Mucosa of descending colon (tissue), 3 donors: ENCODE data around the gene NAP1L4. TPM values are rescaled to one million over a fixed set of nuclear protein-coding genes. Genes with fewer than 3 reads are reported as not detected.

Experiments
- ATAC-seq: fragments of 200-7000 bp; cut with Tn5 transposase; one replicate; pipeline ENCODE4 v1.9.1; 2020; ENCODE audit warnings: mild to moderate bottlenecking, moderate library complexity
- DNase-seq, 3 donors: peaks; one replicate each; pipeline ENCODE4 v3.0.0-alpha.2; 2020
- H3K36me3 ChIP-seq: fragments of 200-600 bp; one replicate; pipeline ENCODE4 v1.8.0; 2021; ENCODE audit warnings: low read depth, mild to moderate bottlenecking
- H3K4me1 ChIP-seq: fragments of 200-600 bp; one replicate; pipeline ENCODE4 v1.8.0; 2021; ENCODE audit warnings: low read depth, mild to moderate bottlenecking
- H3K4me3 ChIP-seq: fragments of 200-600 bp; one replicate; pipeline ENCODE4 v1.8.0; 2021; ENCODE audit warnings: mild to moderate bottlenecking
- H3K9me3 ChIP-seq: fragments of 200-600 bp; one replicate; pipeline ENCODE4 v1.8.0; 2021; ENCODE audit warnings: mild to moderate bottlenecking
- CTCF ChIP-seq: fragments of 200-600 bp; IDR thresholded peaks from one replicate; pipeline ENCODE4 v1.8.0; 2022; ENCODE audit warnings: antibody characterized with exemption, mild to moderate bottlenecking
- intact Hi-C, 2 donors: fragments of 100-400 bp; cut with DNase I in 1 of 2; cut with micrococcal nuclease in 1 of 2; formaldehyde crosslinking; loops; one replicate each; pipeline versions ENCODE4 v1.11.0 to v1.11.1; 2022; cut with DNase I, micrococcal nuclease
- total RNA-seq, 3 donors: library from RNA; stranded (reverse); fragmentation: NEBNext Ultra II Directional in 2 of 3; extraction: Animal tissue kit (Norgen Biotek cat#: 25700) in 2 of 3; gene quantifications; one replicate each; pipeline versions ENCODE4 v1.2.1 to v1.2.4, GENCODE V29; 2021 to 2023
- donor health status: DM: no; HTN: no; CAD: no; lungs with moderate emphysema.
- donor health status: DM: no; HTN: no; CAD: no.
- donor health status: DM: no; HTN: yes; CAD: no.

Gene NAP1L4
- total RNA-seq, 3 donors from 2014 or later = 94.0 to 116 (median 99.8) TPM

- peaks cover 30% of the 10 kb centered on the region for H3K36me3 ChIP-seq
- intact Hi-C loops = no loop called here
- no peaks in the 10 kb centered on the region for H3K9me3 ChIP-seq
- H3K4me1 ChIP-seq = no peaks in the 10 kb centered on the region
- ATAC-seq (no peak), DNase-seq (no peak)
- no peak for TF ChIP-seq CTCF
- no peak overlapping the region for H3K4me3 ChIP-seq
Observed at GRCh38 chr11:2963112-2963754, 28.9 kb downstream of the NAP1L4 start.

- no peak for DNase-seq
- no peaks in the 10 kb centered on the region for H3K9me3 ChIP-seq
- peaks cover 24% of the 10 kb centered on the region for H3K36me3 ChIP-seq
- intact Hi-C loops = no loop called here
- H3K4me3 ChIP-seq = no peak overlapping the region
- ATAC-seq = no peak
- TF ChIP-seq CTCF = no peak
- no peaks in the 10 kb centered on the region for H3K4me1 ChIP-seq
Observed at GRCh38 chr11:2961080-2961479, 31.0 kb downstream of the NAP1L4 start.

DNA sequence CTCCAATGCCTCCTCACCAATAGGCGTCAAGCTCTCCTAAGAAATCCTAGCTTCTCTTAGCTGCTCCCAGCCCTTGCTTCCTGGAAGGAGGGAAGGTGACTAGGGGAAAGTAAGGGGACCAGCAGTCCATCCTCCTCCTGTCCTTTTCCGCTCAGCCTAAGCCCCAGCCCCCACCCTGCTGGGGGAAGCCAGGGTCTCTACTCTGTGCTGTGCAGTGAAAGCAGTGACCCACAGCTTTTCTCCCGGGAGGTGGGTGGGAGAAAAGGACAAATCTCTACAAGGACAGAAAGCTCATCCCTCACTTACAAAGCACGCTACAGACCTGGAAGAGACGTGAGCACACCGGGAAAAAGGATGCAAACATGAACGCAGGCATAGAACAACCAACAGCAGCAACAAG is 32.0 kb downstream of the NAP1L4 start:
- ATAC-seq (no peak), DNase-seq (no peak)
- no peaks in the 10 kb centered on the region for H3K9me3 ChIP-seq
- H3K4me1 ChIP-seq = no peaks in the 10 kb centered on the region
- TF ChIP-seq CTCF = no peak
- intact Hi-C loops = no loop called here
- peaks cover 21% of the 10 kb centered on the region for H3K36me3 ChIP-seq
- H3K4me3 ChIP-seq = no peak overlapping the region

DNA sequence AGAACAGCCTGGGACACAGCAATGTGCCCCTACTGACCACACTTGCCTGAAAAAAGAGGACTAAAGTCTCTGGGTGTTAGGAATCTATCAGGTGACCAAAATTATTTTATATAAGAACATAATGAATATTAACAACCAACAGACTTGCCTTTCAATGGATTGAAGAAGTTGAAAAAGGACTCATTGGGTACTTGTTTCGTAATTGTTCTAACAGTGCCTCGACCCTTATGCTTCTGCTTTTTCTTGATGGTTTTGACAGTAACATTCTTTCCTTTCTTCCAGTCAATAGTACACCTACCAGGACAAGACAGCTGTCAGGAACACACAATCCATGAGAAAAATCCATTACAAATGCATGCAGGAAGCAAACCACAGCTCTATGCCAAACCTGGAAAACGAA is 33.9 kb downstream of the NAP1L4 start:
- TF ChIP-seq CTCF = no peak
- no peak for ATAC-seq

DNA sequence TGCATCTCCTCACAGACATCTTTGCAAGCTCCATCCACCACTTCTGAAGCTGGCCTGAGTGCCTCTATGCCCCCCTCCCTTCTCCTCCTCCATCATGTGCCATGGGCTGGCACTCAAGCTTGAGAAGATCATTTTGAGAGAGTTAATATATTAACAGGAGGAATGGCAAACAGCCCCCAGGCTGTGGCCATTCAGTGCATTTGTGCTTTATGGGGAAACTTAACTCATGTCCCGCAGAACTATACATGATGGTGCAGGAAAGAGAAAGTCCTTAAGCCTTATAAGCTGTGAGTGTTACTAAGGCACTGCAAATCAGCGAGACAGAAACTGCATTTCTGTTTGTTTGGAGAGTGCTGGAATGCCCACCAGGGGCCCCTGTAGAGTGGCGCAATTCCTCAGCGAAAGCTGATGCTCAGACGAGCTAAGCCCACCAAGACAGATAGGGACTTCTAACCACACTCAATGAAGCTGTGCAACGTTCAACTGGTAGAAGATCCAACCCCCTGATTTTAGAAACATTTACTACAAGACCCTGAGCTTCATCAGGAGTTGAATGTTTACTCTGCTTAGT is 36.1 kb downstream of the NAP1L4 start:
- DNase-seq (no peak), ATAC-seq (no peak)
- TF ChIP-seq CTCF = no peak
- intact Hi-C loops = no loop called here
- H3K4me3 ChIP-seq = no peak overlapping the region
- no peaks in the 10 kb centered on the region for H3K9me3 ChIP-seq
- peaks cover 13% of the 10 kb centered on the region for H3K36me3 ChIP-seq
- no peaks in the 10 kb centered on the region for H3K4me1 ChIP-seq

More for the DNA sequence above, 33.9 kb downstream of the NAP1L4 start:
- Histone ChIP-seq H3K4me3 (no peak overlapping the region), H3K4me1 (no peaks in the 10 kb centered on the region), H3K36me3 (peaks cover 9% of the 10 kb centered on the region), H3K9me3 (no peaks in the 10 kb centered on the region)
- intact Hi-C loops = no loop called here
- DNase-seq = no peak
